HG02588 (cell line): ENCODE measurements around the gene OSBPL5.

Source experiments
- ATAC-seq: cut with Tn5 transposase; IDR thresholded peaks from one replicate; pipeline ENCODE4 v1.9.1; 2021; ENCODE audit warnings: mild to moderate bottlenecking, moderate library complexity; ENCODE audit not compliant: unreplicated experiment

OSBPL5 gene

DNA sequence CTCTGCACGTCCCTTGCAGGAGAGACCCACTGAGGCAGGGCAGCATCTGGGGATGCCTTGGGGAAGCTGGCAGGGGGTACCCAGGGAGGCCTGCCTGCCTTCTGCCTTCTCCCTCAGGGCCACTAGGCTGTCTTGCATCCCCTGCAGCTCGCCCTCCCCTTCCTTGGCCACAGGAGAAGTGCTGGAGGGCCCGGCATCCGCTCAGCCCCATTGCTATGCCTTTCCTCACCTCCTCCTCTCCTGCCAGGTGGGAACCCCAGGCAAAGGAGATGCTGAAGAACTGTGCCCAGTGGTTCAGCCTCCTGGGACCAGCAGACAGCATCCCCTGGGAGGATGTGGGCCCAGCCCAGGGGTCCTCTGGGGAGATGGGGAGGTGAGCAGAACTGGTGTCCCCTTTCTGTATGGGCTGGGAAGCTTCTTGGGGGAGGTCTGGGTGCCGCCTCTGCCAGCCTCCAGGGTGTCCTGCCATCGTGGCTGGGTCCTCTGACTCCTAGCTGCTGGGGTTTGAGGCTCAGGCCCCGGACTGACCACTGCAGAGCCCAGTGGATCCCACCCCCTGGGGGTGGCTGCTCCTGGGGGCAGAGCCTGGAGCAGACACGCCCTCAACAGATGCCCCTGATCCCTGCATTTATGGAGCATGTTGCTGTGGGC, 32.9 kb upstream of the OSBPL5 start:
- ATAC-seq: no peak

DNA sequence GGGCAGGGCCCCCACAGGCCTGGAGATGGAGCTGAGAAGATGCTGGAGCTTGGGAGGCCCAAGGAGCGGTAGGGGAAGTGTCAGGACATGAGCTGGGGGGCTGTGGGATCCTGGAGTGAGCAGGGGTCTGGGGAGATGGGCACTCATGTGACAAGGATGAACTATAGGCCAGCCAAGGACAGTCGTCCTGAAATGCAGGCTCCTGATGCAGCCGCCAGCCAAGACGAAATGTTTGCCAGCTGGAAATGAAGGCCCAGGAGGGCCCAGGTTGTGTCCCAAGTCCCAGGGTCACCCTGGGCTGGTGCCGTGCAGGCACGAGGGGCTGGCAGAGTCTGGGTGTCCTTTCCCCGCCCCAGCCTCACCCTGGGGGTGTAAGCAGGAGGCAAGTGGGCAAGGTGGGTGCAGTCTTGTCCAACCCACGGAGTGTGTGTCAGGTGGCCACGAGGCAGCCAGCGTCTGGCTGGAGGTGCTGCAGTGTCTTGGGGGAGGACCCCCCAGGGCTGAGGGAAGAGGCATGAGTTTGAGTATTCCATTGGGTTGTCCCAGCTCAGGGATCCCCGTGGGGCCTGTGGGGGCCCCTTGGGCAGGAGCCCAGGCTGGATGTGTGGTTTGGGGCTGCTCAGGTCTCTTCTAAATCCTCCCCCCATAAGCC, 32.1 kb upstream of the OSBPL5 start:
- ATAC-seq: no peak

DNA sequence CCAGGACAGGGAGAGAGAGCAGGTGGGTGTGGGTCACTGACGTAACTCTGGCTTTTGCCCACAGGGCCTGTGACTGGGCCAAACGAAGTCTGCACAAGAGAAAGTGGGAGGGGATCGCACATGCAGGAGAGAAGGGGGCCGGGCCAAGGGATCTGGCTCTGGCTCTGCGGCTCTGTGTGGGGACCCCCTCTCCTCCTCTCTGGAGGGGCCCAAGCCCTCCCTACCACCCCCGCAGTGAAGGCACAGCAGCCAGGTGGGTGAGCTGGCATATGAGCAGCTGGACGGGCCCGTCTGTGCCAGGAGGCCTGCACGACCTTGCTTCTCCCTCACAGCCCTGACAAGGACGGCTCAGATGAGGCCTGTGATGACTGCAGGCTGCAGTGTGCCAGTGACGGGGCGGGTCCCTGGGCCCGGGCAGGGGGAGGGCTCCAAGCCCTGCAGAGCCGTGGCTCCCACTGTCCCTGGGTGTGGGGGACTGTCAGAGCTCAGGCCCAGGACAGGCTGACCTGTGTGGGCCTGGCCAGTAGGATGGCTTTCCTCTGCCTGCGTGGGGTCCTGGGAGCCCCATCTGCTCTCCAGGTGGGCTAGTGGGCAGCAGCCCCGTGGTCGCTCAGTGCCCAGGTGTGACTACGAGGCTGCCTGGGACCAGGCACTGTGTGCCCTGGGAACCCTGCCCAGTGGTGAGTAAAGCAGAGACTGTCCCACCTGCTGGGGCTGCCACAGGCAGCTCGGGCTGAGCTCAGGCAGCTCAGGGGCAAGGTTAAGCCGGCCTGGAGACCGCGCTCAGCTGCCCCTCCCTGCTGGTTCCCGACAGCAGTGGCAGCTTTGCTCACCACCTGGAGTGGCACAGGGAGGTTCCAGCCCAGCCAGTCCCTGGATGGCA, 31.3 kb upstream of the OSBPL5 start:
- no peak for ATAC-seq

DNA sequence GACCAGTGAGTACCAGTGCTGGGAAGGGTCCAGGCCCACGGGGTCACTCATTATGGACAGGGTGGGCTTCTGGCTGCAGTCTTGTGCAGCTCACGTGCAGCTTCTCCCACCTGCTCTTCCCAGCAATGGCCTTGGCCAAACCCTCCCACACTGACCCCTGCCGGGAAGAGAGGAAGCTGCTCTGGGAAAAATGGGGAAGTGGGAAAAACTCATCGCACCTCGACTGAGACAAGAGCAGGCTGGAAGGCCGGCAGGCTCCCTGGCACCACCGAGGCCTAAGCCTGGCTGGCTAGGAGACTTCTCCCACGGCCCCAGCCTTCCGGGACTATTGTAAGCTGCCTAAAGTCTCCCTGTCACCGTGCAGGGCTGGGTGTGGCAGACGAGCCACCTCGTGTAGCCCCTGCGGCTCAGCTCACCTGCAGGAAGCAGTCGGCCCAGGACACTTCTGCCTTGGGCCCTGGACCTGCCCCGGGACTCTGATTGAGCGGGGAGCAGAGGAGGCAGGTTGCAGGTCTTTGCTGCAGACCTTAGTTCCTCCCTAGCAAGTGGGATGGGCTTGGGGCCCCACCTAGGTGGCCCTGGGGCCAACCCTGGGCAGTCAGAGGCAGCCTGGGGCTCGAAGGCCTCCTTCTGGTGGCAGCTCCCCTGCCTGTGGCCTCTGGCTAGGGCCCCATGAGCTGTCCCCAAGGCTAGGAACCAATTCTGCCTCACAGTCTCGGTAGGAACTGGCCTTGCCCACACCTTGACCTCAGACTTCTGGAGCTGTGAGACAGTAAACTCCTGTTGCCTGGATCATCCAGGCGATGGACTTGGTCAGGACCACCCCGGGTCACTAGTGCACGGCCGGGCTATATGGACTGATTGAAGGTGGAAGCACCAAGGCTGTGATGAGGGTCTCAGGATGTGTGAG, 30.4 kb upstream of the OSBPL5 start:
- ATAC-seq: no peak

DNA sequence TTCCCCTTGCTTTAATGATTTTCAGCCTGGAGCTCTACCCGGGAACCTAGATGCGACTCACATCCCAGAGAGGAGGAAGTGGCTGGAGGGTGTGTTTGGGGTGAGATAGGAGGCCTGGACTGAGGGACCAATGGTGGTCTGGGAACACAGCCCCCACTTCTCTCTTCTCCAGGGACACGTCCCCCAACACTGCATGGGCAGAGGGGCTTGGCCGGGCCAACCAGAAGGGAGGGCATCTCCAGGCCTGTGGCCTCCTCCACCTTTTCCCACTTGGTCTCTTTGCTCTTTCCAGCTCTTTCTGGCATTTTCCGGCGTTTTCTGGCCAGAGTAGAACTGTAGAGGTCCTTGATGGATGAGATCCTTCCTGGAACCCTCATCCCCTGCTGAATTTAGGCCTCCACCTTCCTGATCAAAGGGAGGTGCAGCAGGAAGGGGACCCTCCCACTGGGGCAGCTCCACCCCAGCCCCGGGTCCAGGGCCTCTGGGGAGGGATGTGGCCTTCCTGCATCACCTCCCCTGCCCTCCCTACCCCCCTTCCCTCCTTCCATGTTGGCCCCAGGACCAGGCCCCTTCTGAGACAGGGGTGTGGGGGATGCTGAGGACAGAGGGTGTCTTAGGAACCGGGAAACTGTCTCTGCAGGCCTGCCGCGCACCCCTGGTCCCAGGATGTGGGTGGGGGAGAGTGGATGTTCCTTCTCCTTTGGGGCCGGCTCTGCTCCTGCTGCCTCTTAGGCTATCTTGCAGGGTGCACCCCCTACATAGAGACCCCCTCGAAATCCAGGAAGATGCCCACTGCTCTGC, 29.1 kb upstream of the OSBPL5 start:
- ATAC-seq: no peak

DNA sequence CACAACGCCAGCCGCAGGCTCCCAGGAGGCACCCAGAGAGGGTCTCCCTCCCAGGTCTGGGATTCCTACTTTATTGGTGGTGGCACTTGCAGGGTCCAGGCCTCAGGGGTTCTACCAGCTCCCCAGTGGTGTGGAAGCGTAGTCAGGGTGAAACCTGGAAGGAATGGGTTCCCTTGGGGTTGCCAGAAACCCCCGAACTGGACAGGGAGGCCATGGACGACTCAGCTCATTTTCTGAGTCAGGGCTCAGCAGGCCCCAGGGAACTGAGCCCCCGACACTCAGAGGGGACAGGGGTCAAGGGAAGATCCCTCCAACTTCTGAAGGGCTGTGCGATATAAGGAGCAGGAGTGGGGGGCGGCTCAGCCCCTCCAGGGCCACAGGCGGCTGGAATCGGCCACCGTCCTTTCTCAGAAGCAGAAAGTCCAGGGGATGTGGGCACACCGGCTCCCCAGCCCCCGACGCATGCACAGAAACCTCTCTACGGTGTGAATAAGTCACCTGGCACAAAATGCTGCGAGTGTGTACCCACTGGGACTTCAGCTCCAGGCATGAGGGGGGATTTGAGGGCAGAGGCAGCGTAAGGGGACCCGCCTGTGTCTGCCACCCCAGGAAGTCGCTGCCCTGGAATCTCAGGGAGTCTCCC, 28.4 kb upstream of the OSBPL5 start:
- no peak for ATAC-seq

DNA sequence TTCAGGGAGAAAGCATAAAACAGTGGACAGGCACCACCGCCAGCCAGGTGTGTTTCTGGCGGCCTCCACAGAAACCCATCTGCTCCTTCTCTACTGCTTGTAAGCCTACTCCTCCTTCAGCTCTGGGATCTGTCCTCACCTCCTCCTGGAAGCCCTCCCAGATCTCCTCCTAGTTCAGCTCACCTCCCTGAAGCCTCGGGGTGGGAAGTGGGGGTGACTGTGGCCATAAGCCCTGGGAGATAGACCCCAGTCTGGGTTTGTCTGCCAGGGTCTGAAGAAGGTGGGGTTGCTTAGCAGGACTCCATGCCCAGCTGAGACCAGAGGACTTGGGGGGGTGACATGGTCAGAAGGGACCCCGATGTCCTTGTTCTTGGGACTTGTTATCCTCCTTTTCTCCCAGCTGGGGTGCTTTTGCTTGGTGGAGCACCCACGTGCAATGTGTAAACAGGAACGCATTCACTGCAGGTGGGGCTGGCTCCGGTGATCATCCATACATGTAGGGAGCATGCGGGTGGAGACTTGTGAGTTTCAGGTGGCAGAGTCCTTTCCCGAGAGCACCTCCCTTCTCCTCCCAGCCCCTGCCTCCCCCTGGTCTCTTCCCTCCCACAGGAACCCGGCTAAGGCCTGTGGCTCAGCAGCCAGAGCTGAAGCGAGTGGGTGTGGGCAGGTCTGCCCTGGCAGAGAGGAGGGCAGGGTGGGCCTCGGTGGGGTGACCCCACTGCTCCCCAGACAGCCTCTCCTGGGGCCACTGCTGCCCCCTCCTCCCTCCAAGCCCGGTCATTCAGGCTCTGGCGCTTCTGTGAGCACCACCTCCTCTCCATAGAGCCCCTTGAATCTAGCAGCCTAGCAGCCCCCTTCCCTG, 27.6 kb upstream of the OSBPL5 start:
- no peak for ATAC-seq

DNA sequence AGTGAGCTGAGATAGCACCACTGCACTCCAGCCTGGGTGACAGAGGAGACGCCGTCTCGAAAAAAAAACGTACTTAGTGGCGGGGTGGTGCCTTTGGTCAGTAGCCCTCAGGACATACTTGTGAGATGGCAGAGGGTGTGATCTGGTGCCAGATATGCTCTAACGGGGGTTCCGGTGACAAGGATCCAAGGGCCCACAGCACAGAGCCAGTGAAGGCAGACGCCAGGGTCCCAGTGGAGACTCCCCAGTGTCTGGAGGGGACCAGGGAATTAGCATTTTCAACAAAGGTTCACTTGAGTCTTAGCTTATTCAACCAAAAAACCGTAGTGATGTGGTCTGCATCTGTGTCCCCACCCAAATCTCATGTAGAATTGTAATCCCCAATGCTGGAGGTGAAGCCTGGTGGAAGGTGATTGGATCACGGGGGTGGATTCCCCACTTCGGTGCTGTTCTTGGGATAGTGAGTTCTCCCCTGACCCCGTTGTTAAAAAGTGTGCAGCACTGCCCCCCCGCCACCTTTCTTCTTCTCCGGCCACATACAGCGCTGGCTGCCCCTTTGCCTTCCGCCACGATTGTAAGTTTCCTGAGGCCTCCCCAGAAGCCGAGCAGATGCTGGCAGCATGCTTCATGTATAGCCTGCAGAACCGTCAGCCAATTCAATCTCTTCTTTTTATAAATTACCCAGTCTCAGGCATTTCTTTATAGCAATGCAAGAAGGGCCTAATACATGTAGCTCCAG, 26.6 kb upstream of the OSBPL5 start:
- no peak for ATAC-seq

DNA sequence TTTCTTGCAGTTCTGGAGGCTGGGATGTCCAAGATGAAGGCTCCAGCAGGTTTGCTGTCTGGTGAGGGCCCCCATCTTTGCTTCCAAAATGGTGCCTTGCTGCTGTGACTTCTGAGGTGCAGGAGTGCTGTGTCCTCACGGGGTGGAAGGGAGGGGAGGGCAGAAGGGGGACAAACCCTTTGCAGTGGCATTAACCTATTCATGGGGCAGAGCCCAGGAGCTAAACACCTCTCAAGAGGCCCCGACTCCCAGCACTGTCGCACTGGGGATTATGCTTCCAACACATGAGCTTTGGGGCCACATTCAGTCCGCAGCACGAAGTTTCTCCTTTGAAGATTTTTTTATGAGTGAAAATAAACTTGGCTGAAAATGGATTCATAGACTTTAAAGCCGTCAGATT, 25.5 kb upstream of the OSBPL5 start:
- no peak for ATAC-seq

DNA sequence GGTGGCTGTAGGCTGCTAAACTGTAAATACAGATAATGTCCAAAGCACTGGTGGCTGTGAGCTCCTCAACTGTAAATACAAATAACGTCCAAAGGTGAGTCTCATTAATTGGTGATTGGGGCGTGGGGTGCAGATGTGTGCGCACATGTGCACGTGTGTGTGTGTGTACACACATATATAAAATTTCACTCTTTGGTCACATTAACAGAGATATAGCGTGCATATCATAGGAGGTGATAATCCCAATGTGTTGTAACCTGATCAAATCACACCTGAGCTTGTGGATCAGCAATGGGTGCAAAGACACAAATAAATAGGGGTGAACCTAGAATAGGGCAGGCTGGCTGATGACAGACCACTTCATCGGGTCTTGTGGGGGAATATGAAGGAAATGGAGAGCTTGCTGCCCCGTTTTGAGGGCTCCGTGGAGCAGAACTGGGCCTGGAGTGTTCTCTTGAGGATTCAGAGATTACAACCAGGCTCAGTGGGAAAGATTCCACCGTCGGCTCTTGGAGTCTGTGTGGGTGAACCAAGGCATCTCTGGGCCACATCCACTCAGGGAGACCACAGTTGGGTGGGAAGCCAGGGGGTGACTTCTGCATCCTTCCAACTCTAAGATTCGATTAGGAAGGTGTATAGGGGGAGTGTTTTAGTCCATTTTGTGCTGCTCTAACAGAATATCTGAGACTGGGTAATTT, 24.9 kb upstream of the OSBPL5 start:
- no peak for ATAC-seq

DNA sequence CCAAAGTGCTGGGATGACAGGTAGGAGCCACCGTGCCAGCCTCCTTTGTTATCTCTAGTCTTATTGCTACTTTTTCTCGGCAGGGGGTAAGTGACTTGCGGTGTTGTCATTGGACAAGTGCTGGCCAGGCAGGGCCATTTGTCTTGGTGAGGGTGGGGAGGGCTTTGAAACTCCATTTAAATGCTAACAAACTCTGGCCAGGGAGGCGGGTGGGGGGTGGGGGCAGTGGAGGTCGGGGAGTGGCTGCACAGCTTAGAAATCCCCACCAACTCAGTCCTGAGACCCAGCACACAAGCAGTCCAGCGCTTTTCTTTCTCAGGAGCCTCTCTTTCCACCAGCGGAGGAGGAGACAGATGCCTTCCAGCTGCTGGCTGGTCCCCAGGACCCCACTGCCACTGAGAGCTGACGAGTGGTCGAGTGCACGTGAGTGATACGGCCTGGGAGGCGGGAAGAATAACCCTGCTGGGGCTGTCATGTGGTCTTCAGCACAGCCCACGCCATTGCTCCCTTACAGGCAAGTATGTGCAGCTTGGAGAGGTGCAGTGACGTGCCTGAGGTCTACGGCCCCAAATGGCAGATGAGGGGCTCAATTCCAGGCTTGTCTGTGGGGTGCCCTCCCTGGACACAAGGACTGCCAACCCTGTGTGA, 24.2 kb upstream of the OSBPL5 start:
- ATAC-seq: no peak

DNA sequence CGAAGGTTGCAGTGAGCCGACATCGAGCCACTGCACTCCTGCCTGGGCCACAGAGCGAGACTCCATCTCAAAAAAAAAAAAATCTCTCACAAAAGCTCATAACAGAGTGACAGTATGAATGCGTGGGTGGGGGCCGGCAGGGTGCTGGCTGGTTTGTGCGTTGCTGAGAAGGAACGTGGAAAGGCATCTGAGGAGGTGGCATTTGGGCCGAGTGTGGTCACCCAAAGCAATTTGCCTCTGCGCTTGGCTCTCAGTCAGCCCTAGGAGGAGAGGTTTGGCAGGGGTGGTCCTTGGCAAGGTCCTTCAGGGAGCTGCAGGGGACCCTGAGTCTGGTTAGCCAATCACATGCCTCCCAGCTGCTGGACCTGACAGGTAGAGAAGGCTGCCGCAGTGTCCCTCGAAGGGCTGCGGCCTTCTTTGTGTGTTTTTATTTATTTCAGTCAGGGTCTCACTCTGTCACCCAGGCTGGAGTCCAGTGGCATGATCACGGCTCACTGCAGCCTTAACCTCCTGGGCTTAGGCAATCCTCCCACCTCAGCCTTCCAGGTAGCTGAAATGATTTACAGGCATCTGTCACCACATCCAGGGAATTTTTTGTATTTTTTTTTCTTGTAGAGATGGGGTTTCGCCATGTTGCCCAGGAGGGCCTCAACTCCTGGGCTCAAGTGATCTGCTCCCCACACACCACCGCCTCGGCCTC, 23.5 kb upstream of the OSBPL5 start:
- ATAC-seq: no peak

DNA sequence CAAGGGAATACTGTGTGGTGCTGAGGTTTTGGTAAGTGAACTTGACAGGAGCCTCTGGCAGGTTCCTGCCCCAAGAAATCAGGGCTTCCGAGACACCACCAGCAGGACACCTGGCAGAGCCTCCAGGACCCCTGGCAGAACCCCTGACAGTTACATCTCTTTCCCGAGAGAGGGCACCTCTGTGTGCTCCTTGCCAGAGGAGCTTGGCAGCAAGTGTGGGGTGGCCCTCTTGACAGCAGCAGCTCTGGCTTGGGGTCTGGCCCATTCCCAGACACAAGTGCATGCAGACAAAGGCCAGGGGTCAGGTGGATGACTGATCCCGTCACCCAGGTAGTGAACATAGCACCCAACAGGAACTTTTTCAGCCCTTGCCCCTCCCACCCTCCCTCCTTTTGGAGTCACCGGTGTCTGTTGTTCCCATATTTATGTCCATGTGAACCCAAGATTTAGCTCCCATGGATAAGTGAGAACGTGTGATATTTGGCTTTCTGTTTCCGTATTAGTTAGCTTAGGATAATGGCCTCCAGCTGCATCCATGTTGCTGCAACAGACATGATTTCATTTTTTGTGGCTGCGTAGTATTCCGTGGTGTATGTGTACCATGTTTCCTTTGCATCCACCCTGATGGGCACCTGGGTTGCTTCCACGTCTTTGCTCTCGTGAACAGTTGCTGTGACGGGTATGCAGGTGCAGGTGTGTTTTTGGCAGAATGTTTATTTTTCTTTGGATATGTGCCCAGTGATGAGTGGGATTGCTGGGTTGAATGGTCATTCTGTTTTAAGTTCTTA, 21.2 kb upstream of the OSBPL5 start:
- no peak for ATAC-seq

DNA sequence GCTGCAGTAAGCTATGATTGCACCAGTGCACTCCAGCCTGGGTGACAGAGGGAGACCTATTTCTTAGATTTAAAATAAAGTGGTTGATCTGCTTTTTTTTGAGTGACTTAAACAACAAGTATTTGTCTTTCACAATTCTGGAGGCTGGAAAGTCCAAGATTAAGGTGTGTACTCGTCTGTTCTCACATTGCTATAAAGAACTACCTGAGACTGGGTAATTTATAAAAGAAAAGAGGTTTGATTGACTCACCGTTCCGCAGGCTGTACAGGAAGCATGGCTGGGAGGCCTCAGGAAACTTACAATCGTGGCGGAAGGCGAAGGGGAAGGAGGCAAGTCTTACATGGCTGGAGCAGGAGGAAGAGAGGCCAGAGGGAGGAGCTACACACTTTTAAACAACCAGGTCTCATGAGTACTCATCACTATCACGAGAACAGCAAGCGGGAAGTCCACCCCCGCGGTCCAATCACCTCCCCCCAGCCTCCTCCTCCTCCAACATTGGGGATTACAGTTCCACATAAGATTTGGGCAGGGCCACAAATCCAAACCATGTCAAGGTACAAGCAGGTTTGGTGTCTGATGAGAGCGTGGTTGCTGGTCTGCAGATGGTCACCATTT, 19.7 kb upstream of the OSBPL5 start:
- ATAC-seq: no peak

DNA sequence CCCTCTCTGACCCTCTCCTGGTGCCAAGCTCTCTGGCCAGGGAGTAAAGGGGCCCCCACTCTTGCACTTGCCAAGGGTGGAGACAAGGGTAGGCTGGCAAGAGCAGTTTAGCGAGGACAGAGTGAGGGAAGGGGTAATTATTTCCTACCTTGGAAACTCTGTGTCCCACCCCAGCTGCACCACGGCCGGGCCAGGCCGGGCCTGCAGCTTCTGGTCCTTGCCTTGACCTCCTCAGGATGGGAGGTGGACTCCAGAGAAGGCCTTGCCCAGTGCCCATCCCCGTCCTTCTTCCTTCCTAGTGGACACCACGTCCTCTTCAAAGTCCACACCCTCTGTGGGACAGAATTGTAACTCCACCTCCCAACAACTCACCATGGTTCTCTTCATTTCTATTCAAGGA, 18.4 kb upstream of the OSBPL5 start:
- ATAC-seq: no peak
